ENCODE measurements around the gene STXBP6.
"Not testable (repeated sequence)": the region's sequence is repeated elsewhere in the genome, so short reads cannot be mapped to it uniquely, and the experiment has no call there.

STXBP6 gene

DNA sequence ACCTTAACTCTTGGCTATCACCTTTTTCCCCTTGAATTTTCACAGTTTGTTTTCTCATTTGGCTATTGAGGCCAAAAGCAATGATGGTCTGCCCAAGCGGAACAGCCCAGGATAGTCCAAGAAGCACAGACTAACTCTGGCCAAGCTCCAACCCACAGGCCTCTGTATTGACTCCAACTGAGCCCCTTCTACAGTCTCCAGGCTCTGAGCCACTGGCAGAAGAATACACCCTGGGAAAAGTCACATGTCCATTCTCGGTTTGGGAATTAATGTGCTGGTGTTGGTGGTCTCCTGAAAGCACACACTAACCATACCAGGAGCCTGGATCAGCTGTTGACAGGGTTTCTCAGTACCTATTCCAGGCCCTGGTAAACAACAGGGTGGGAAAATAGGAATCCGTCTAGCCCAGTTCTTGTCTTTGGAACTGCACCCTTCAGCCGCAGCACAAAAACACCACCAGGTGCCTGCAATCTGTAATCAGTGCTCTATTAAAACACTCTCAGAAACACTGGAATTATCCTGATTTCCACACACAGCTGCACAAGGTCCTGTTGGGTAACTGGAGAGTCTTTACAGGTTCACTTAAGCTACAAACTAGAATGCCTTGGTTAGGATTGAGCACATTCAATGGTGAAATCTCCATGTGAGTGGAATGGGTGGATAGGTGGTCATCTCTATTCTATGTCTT lies 63.6 kb downstream of the STXBP6 start:
- DNase-seq (ENCODE audit: low spot score) = no peak

DNA sequence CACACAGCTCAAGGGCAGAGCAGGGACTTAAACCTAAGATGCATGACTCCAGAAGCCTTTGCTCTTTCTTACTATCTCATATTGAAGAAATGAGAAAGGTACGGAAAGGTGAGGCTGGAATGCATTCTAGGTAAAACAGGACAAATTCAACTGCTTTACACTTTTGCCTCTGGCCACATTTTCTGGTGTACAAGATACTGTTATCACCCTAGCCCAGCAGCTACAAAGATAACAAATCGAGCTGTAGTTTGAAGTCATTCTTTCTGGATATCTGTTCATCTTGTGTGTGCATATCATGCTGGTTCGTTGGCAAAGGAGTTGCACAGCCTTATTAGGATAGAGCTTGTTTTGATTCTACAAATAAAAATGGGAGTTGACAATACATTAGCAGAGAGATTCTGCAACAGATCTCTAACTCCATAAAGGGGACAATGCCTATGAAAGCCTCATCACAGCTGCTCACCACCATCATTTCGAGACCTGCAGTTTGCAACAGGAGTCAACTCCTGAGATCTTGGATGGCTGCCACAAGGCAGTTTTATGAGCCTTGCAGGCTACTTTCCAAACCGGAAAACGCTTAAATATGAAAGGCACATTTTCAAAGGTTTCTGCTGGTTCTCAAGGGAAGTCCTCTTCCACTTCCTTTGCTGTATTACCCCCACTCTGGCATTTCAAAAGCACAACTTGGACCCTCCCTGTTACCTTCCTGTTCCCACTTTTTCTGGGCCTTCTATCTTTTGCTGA lies 64.9 kb downstream of the STXBP6 start:
- no peak for DNase-seq (ENCODE audit: low spot score)

DNA sequence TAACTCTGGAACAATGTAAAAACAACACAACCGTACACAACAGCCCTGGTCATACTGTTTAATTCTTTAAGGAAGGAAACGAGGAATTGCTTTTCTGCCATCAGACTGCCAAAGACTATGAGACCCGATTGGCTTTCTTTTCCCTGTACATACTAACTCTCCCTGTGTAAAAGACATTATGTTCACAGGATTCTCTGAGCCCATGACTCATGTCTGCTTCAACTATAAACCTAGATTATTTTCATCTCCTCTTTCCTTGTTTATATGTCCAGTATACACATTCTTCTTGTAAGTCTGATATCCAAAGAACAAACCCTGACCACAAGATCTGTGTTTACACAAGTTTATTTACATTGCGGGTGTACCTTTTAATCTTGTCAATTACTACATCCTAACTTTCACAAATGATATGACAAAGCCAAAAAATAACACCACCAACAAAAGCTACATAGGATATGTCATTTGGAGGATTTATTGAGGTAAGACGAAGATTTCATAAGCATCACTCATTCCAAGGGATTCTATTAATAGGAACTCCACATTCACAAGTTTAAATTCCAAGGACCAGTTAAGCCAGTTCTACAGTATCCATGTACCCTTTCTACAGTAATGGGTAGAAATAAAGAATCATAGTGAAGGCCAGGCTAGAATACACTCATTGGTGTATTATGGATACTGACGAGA lies 67.3 kb downstream of the STXBP6 start:
- no peak for DNase-seq (ENCODE audit: low spot score)

DNA sequence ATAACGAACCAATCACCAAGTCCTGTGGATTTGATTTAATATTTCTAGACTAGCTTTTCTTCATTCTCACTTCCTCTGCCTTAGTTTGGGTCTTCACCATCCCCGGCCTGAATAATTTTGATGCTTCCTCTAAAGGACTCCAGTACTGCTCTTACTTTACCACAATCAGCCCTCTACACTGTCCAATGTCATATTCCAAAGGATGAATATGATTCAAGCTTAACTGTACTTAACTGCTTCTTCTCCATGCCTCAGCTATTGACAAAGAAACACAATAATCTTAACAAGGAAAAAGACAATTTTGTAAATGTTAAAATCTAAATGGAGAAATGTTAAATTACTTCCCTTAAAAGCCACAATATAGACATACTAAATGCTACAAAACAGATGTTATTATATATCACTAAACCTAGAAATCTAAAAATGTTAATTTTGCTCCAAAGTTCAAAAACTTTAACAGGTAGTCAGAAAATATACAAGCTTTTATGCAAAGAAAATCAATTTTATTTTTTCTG lies 70.2 kb downstream of the STXBP6 start:
- no peak for DNase-seq (ENCODE audit: low spot score)

DNA sequence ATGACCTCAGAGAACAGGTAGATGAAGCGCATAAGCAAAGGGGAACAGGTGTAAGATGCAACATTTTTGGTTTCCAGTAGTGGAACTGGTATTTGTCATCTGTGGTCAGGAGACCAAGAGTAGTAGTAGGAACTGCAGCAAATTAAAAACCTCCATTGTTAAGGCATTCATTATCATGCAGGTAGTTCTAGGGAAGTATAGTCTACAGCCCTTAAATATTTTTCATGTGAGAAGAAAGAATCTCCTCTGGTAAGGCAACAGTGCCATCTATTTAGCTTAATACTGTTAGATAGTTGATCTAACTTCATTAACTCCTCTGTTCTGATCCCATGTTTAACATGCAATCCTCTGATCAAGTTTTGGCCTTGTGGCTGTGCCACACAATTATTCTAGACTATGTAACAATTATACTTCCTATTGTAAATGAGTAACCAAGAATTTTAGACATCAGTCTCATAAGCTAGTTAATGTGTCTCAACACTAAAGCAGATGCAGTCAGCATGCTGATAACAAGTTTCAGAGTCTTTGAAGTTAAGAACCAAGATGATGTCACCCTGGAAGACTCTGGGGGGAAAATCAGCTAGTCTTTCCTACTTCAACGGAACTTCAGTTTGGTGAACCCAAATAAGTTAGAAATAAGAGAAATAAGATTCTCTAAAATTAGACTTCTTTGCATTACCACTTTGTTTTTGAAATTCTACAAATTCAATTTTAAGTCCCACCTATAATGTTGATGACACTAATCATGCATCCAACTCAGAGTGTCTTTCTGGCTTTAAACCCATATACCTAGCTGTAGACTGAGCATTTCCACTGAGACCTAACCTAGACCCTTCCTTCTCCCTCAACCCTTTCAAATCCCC lies 70.9 kb downstream of the STXBP6 start:
- DNase-seq (ENCODE audit: low spot score) = no peak

DNA sequence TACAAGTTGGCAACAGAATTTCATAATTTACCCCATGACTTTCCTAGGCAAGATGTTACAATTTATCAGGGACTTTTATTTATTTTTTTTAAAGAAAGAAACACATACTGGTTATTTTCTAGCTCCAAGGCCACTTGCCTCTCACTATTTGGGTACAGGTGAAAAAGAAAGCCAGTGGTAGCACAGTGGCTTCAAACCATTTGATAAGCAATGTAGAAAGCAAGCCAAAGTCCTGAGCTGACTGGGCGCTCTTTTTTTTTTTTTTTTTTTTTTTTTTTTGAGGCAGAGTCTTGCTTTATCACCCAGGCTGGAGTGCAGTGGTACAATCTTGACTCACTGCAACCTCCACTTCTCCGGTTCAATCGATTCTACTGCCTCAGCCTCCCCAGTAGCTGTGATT lies 73.3 kb downstream of the STXBP6 start:
- DNase-seq (ENCODE audit: low spot score) = no peak

DNA sequence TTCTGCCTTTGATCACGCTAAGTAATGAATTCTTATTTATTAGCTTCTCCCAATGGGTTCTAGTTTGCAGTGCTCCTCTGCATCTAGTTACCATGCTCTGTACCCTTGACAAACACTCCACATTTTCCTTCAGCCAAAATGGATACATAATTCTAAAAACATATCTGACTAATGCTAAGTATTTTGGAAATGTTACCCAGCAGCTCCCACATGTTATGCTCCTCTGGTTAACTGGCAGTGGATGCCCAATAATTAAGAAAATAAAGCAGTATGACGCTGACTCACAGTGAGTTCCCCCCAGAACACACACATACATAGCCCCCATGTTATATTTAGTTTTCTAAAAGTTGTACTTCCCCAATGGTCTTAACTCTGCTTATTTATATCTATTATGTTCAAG lies 74.6 kb downstream of the STXBP6 start:
- DNase-seq (ENCODE audit: low spot score) = no peak

DNA sequence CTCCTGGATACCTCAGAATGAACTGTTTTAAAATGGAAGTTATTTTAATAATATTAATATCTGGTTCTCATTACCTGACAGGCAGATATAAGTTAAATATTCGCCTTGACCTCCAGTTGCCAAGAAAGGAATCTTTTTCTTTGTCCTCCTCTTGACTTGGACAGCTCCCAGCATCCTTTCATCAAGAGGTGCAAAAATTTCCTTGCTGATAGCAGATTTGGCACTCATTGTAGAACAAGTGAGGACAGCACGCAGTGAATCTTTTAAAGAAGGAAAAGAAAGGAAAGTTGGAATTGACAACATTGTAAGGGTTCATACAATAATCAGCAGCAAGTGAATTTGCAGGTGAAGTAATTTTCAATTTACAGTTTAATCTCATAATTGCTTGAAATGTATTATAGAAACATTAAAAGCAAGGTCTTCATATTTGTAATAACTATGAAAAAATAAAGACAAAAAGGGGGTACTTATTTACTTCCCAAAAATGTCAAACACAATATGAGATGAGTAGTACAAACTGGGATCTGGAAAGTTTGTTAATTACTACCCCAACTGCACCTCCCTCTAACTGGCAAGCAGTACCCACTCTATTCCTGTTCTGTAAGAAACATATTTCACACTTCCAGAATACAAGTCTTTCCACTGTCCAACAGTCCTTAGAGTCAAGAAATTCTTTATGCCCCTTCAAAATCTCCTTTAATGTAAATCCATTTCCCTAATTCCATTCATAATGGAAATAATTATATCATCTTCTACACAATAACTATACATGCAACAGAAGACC lies 75.2 kb downstream of the STXBP6 start:
- no peak for DNase-seq (ENCODE audit: low spot score)

DNA sequence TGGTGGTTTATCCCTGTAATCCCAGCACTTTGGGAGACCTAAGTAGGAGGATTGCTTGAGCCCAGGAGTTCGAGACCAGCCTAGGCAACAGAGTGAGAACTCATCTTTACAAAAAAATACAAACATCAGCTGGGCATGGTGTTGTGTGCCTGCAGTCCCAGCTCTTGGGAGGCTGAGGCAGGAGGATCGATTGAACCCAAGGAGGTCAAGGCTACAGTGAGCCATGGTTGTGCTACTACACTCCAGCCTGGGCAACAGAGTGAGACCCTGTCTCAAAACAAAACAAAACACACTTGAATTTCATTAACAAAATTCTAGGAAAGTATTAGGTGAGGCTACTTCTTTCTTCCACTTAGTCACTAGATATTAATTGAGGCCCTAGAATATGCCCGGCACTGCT lies 77.1 kb downstream of the STXBP6 start:
- no peak for DNase-seq (ENCODE audit: low spot score)

DNA sequence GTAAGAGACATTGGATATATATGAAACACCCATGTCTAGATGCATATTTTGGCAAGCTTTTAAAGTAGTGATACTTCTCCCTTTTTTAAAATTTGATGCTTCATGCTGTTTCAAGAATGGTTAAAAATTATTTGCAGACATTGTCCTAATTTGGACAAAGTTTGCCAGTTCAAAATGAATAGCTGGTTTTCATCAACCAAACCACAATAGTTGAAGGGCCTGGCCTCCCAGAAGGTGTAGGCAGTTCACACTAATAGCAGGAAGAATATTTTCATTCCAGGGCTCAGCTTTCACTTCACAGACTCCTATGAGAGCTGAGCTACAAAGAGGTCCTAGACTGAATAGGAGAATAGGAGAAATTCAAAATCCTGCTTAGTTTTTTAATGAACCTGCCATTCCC lies 78.7 kb downstream of the STXBP6 start:
- DNase-seq (ENCODE audit: low spot score) = no peak

DNA sequence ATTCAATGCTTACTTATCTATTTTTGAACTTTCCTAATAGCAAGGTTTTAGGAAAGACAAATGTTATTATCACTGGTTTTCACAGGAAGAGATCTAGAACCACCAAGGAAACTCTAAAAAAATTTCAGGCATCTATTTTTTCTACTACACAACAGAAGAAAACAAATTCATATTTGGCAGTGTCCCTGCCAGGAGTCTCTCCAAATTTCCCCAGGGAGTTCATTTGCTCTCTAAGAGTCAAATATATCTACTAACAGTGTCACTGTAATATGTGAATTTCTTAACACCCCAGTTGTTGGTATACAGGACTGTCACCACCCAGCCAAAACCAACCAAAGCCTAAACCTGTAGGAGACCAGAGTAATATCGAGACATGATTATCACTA lies 83.4 kb downstream of the STXBP6 start:
- DNase-seq (ENCODE audit: low spot score) = no peak

DNA sequence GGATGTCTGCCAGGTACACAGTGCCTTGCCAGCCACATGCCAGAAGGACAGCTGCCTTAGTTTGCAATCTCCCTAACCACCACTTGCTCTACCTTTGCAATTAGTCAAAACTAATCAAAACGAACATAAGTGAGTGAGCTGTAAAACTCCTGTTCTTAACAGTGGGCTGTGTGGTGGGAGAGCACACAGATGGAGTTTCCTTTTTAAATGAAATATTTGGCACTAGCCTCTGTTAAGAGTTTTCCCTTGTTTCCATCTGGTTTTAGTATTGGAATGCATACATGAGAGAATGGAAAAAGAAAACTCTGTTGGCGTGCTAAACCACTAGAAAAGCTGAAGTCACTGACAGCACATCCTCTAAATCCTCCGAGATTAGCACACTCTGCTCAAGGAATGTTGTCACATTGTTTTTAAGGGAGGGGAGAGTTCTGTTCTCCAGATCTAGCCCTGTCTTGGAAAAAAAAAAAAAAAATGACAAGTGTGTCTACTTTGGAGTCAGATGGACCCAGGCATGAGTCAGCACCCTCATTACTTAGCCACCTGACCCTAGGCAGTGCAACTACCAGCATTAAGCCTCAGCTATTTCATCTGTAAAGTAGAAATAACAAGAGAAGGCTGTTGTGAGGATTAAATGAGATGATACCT lies 83.9 kb downstream of the STXBP6 start:
- no peak for DNase-seq (ENCODE audit: low spot score)

DNA sequence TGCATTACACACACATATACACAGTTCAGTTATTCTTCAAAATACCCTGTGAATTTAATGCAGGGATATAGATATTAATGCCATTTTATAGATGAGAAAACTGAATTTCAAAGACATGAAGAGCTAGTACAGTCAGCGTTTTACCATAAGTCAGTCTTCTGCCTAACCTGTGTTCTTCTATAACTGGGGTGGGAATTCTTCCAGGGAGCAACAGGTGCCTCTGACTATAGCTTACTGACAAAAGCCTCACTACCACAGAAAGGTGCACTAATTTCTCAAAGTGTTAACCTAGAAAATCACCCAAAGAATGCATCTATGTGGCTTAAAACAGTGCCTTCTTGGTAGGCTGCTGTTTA lies 84.4 kb downstream of the STXBP6 start:
- DNase-seq (ENCODE audit: low spot score) = no peak

DNA sequence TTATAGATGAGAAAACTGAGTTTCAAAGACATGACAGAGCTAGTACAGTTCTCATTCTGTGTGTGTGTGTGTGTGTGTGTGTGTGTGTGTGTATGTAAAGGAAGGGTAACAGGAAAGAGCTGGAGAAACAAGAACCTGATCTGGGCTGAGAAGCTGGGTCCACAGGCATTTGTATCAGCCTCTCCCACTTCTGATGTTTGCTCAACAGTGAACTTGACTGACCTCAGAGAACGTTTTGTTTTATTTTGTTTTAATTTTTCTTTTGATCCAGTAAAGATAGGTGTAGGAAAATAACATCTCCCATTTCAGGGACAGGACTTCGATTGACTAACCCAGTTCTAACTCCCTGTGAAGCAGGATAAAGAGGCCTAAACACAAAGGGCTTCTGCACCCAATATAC lies 85.4 kb downstream of the STXBP6 start:
- no peak for DNase-seq (ENCODE audit: low spot score)

DNA sequence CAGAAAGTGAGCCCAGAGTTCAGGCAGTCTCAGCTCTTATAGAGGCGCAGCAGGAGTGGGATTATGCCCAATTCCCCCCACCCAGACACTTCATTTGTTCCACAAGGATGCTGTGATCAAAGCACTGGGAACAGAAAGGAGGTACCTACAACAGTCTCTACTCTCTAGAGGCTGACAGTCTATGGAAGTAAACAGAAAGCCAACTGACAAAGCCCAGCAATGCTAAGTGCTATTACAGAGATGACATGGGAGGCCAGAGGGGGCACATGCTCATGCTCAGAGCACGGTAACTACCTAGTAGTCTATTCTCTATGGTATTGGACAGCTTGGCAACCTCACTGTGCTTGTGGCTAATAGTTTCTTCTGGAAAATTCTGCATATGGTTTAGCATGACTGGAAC lies 85.9 kb downstream of the STXBP6 start:
- DNase-seq (ENCODE audit: low spot score) = no peak

DNA sequence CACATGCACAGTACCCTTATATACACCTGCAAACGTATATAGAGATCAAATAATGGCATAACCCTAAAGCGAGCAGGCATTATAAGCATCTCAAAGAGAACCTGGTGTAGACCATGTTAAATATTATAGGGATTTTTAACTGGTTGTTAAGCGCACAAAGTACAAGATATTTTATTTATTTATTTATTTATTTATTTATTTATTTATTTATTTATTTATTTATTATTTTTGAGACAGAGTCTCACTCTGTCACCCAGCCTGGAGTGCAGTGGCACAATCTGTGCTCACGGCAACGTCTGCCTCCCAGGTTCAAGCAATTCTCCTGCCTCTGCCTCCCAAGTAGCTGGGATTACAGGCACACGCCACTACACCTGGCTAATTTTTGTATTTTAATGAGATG lies 87.8 kb downstream of the STXBP6 start:
- not testable (repeated sequence) for DNase-seq (ENCODE audit: low spot score)

DNA sequence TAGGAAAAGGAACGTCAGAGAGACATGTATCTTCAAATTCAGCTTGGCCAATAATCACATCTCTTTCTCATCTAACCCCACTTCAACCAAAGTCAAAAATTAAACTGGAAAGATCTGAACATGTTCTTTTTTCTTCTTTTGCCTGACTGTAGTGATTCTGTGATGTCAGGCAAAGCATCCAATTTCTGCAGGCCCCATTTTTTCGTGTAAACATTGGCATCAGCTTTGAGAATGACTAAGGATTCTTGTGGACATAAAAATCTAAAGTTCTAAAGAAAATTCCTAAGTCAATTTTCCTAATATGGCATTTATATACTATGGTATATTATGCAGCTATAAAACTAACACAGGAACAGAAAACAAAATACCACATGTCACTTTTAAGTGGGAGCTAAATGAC lies 89.1 kb downstream of the STXBP6 start:
- DNase-seq (ENCODE audit: low spot score) = no peak

DNA sequence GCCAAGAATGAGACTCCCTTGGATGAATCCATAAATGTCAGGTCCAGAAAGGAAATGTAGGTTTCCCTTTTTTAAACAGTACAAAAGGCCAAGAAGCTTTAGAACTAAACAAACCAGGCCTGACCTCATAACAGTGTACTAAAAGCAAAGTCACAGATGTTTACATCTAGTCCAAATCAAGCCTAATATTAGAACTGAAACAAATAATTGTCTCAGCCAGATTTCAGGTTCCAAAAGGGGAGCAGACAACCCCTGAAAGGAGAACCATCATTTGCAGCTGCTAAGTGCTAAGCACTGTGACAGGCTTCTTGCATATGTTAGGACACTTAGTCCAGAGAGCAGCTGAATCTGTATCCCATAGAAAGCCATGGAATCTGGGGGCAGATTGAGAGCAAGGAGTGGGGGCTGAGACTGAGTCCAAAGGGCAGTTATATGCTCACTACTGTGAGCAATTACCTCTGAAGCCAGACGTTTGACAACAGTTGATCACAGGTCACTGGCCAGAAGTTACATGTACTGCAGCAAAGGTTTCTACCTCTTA lies 90.1 kb downstream of the STXBP6 start:
- no peak for DNase-seq (ENCODE audit: low spot score)

DNA sequence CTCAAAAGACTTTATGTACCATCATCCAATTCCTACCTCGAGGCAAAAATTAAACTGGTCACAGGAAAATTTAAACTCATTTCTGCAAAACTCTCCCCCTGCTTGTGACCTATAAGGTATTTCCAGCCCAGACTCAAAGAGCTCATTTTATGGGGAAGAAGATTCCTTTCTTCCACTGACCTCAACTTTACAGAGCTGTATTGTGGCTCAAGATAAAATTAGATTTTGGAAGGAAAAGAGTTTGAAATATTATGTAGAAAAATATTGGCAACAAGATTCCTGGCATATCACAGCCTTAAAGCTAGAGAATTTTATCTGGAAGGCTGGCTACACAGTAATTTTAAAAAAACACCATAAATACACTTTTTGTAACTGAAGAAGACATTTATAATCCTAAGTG lies 91.7 kb downstream of the STXBP6 start:
- no peak for DNase-seq (ENCODE audit: low spot score)

DNA sequence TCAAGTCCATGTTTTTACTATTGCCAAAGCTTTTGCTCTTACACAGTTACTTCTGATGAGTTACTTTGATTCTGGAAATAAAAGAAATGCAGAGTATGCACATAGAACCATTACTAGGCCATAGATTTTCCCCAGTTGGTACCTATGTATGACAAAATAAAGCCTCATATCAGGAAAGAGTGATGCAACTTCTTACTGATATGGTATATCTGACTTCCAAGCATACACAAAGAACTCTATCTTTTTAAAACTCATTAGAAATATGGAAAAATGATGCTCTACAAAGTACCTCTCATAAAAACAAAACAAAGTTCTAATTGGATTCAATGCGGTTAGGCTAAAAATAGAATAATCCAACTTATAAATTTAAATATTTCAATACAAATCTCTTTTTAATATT lies 92.1 kb downstream of the STXBP6 start:
- DNase-seq (ENCODE audit: low spot score) = no peak

DNA sequence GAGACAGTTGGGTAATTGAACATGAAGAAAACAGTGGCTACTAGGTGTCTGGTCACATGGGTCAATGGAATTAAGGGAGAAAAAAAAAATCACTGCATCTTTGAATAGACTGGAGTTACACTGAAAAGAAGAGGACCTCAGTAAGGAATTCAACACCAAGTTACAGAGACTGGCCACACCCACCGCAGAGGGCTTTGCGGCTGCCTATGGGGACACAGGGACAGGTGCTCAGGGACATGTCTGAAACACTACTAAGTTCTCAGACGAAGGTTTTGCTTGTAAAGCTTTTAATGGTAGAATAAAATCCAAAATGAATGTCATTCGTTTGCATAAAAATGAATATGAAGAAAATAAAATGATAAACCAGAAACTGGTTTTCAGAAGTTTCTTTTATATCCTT lies 93.8 kb downstream of the STXBP6 start:
- DNase-seq (ENCODE audit: low spot score) = no peak

Measured in activated CD4-positive, alpha-beta T cell treated with anti-CD3 and anti-CD28 coated beads, Interleukin-2, Interleukin-4, amounts not matched to agents 100 ng/mL and 50 ng/mL, durations not matched to agents 16 hours and 8 hours (primary cell).